Measurements from ENCODE around the gene GALNT10. TPM values are rescaled to one million over a fixed set of nuclear protein-coding genes. Genes with fewer than 3 reads are reported as not detected.

Gene GALNT10
- total and polyA plus RNA-seq, 8 donors, result 5.3 to 76.4 (median 27.4) TPM

DNA sequence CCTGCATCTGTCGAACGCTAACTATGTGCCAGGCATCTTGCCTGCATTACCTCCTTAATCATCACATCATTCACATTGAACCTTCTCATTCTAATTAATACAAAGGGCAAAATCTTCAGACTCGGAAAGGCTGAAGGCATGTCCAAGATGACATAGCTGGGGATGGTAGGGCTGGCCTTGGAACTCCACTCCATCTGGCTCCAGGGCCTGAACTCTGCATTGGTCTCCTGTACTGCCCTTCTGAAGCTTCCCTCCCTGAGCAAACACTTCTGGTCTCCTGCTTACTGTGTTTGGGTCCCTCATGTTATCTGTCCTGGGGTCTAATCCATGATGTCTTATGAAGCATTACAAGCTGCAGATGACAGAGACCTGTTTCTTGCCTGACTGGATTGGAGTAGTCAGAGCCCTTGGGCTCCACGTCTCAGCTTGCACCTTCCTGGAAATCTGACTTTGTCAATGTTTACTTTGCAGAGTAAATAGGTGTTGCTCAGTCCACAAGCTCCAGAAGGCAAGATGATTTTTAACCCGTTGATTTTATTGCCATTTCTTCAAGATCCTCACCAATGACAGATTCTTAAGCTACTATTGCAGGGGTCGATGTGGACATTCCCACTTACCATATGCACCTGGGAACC lies 106.1 kb downstream of the GALNT10 start:
- Histone ChIP-seq H3K27me3 (no peaks in the 10 kb centered on the region), H3K36me3 (peaks cover 12 to 49% (median 38%) of the 10 kb centered on the region in 4 donors), H3K27ac (peak overlapping the region; percentile 65 to 88 (median 74)), H3K4me3 (no peak overlapping the region), H3K9me3 (no peaks in the 10 kb centered on the region), H3K4me1 (peaks cover 13 to 47% (median 29%) of the 10 kb centered on the region in 4 donors)
- peak; percentile 60 to 79 for DNase-seq
- TF ChIP-seq, protein P1, sequence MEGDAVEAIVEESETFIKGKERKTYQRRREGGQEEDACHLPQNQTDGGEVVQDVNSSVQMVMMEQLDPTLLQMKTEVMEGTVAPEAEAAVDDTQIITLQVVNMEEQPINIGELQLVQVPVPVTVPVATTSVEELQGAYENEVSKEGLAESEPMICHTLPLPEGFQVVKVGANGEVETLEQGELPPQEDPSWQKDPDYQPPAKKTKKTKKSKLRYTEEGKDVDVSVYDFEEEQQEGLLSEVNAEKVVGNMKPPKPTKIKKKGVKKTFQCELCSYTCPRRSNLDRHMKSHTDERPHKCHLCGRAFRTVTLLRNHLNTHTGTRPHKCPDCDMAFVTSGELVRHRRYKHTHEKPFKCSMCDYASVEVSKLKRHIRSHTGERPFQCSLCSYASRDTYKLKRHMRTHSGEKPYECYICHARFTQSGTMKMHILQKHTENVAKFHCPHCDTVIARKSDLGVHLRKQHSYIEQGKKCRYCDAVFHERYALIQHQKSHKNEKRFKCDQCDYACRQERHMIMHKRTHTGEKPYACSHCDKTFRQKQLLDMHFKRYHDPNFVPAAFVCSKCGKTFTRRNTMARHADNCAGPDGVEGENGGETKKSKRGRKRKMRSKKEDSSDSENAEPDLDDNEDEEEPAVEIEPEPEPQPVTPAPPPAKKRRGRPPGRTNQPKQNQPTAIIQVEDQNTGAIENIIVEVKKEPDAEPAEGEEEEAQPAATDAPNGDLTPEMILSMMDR (IDR thresholded peaks at IDR 0.05), result no peak
- TF ChIP-seq POLR2AphosphoS5 (IDR thresholded peaks at IDR 0.05), result peak in 2 of 3 donors; percentile 55 to 63
- intact Hi-C loops (cut with DNase I; ENCODE audit: low total_unique reads), result loop anchor here (10.0 kb wide), 1 partner anchor 102 kb away; the partner anchor contains the start of gene GALNT10
- WGBS, 5 donors, result 52 to 76% (median 58%) methylated on average over 6 of the region's 6 CpGs

DNA sequence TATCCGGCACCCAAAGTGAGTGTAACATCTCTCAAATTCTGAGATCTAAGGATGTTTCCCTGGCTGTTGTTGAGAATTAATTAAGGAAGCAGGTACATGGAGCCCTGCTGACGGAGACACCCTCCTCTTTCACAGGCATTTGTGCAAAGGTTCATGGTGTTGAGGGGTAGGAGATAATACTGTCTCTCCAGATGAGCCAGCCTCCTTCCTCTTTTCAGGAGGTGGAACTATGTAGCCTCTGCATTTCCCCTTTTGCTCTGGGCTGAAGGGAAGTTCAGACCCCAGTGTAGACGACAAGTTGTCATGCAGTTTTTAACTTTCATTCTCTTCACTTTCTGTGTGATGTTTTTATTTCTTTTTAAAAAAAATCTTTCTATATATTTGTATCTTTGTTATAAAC lies 107.5 kb downstream of the GALNT10 start:
- no peak for DNase-seq
- Histone ChIP-seq H3K36me3 (peaks cover 12 to 53% (median 39%) of the 10 kb centered on the region in 4 donors), H3K4me1 (peaks cover 24 to 56% (median 37%) of the 10 kb centered on the region in 4 donors), H3K27ac (peak overlapping the region in 2 of 5 donors; percentile 74 to 81), H3K4me3 (no peak overlapping the region), H3K27me3 (no peaks in the 10 kb centered on the region), H3K9me3 (no peaks in the 10 kb centered on the region)
- WGBS, 5 donors, result 84 to 92% (median 89%) methylated on average over 3 of the region's 3 CpGs
- TF ChIP-seq, protein P1 (IDR thresholded peaks at IDR 0.05), result no peak
- no peak for TF ChIP-seq EP300 (IDR thresholded peaks at IDR 0.05)
- TF ChIP-seq POLR2A (IDR thresholded peaks at IDR 0.05), result no peak
- no peak for TF ChIP-seq POLR2AphosphoS5 (IDR thresholded peaks at IDR 0.05)
- intact Hi-C loops (cut with DNase I; ENCODE audit: low total_unique reads), result loop anchor here (10.0 kb wide), 1 partner anchor 103 kb away; the partner anchor contains the start of gene GALNT10

DNA sequence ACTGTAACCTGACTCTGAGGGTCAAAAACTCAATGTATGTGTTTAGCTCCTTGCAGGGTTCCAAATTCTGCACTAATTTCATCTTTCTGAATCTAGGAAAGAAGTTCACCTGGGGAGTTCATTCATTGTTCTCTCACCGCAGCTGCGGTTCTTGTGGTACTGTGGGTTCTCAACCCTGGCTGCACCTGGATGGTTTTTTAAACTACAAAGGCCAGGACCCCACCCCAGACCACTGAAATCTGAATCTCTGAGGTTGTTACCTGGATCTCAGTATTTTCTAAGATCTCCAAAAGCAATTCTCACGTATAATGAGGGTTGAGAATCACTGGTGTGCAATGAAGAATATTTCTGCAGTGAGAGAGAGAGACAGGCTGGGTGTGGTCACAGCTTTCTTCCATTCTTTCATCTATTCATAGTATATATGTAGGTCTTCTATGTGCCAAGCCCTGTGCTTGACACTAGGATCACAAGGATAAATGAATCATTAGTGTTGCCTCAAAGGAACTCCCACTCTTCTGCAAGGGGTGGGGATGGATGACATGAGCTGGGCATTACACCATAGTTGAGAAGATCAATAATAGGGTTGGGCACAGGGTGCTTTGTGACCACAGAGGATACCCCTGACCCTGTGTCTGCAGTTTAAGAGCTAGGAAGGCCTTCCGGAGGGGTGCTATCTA lies 109.8 kb downstream of the GALNT10 start:
- no peak for DNase-seq
- Histone ChIP-seq H3K36me3 (peaks cover 12 to 51% (median 38%) of the 10 kb centered on the region in 4 donors), H3K4me3 (no peak overlapping the region), H3K4me1 (peaks cover 24 to 49% (median 38%) of the 10 kb centered on the region in 4 donors), H3K27ac (no peak overlapping the region), H3K9me3 (peaks cover 0 to 13% (median 3%) of the 10 kb centered on the region in 4 donors), H3K27me3 (no peaks in the 10 kb centered on the region)
- TF ChIP-seq POLR2A (IDR thresholded peaks at IDR 0.05), result no peak
- TF ChIP-seq, protein P1 (IDR thresholded peaks at IDR 0.05), result no peak
- TF ChIP-seq POLR2AphosphoS5 (IDR thresholded peaks at IDR 0.05), result no peak
- no peak for TF ChIP-seq EP300 (IDR thresholded peaks at IDR 0.05)
- 90 to 98% (median 95%) methylated on average over 4 of the region's 4 CpGs for WGBS, 5 donors
- intact Hi-C loops (cut with DNase I; ENCODE audit: low total_unique reads), result no loop called here

DNA sequence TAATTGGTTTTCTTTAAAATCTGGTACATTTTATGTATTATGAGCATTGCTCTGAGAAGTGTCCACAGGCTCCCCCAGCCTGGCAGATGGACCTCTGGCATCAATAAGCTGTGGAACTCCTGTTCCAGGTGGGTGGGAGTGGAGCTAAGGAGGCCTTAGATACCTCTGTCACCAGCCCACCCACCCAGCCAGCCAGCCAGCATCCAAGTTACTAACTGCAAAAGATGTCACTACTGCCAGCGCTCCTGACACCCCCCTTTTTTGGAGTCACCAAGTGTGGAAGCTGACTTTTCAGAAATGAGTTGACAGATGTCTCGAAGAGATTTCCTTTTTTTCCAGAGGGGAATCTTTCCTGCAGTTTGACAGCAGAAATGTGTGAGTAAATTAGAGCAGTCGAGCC lies 111.2 kb downstream of the GALNT10 start:
- peaks cover 0 to 13% (median 4%) of the 10 kb centered on the region in 4 donors for H3K9me3 ChIP-seq
- TF ChIP-seq, protein P1 (IDR thresholded peaks at IDR 0.05), result no peak
- H3K4me3 ChIP-seq, result no peak overlapping the region
- peak overlapping the region; percentile 30 to 65 (median 50) for H3K27ac ChIP-seq
- H3K4me1 ChIP-seq, result peaks cover 16 to 39% (median 26%) of the 10 kb centered on the region in 4 donors
- intact Hi-C loops (cut with DNase I; ENCODE audit: low total_unique reads), result no loop called here
- peaks cover 7 to 38% (median 29%) of the 10 kb centered on the region in 4 donors for H3K36me3 ChIP-seq
- DNase-seq, result no peak
- no peaks in the 10 kb centered on the region for H3K27me3 ChIP-seq
- WGBS, 5 donors, result 38 to 61% (median 43%) methylated on average over 3 of the region's 3 CpGs

Data from stomach (tissue), 9 donors.